Activated CD8-positive, alpha-beta T cell treated with anti-CD3 and anti-CD28 coated beads, Interleukin-2, amount 10 ng/mL, durations not matched to agents 7 days and 5 days (primary cell): ENCODE results near the gene PLA2G10. TPM values are rescaled to one million over a fixed set of nuclear protein-coding genes. Genes with fewer than 3 reads are reported as not detected.
"Not testable (repeated sequence)": the region's sequence is repeated elsewhere in the genome, so short reads cannot be mapped to it uniquely, and the experiment has no call there.

ENCODE experiments used
- ATAC-seq: fragments of 150-1000 bp; cut with Tn5 transposase; one replicate; pipeline ENCODE4 v1.10.0; 2021; ENCODE audit warnings: moderate library complexity
- CTCF ChIA-PET: fragments of 350-600 bp; sonication (Branson Sonifier 250); formaldehyde crosslinking; loops from one replicate; lab custom pipeline; 2021; ENCODE audit warnings: antibody characterized with exemption; lab: Charles Lee
- POLR2A ChIA-PET: fragments of 350-600 bp; sonication (Branson Sonifier 250); formaldehyde crosslinking; loops from one replicate; lab custom pipeline; 2021; ENCODE audit warnings: antibody characterized with exemption; lab: Charles Lee
- DNase-seq: peaks from one replicate; pipeline ENCODE4 v3.0.0-alpha.2; 2020
- H3K27ac Mint-ChIP-seq: one replicate; pipeline ENCODE4 v1.8.0; 2021; ENCODE audit warnings: mild to moderate bottlenecking, mixed read lengths
- H3K27me3 Mint-ChIP-seq: one replicate; pipeline ENCODE4 v1.8.0; 2021; ENCODE audit warnings: low read depth, mixed read lengths
- H3K36me3 Mint-ChIP-seq: one replicate; pipeline ENCODE4 v1.8.0; 2021; ENCODE audit warnings: low read depth, mixed read lengths
- H3K4me1 Mint-ChIP-seq: one replicate; pipeline ENCODE4 v1.8.0; 2021; ENCODE audit warnings: low read depth, mixed read lengths
- H3K4me3 Mint-ChIP-seq: one replicate; pipeline ENCODE4 v1.8.0; 2021; ENCODE audit warnings: mild to moderate bottlenecking, mixed read lengths
- H3K9me3 Mint-ChIP-seq: one replicate; pipeline ENCODE4 v1.8.0; 2022; ENCODE audit warnings: mixed read lengths; ENCODE audit not compliant: insufficient read depth
- total RNA-seq, 2 experiments: library from RNA; stranded (reverse); gene quantifications; one replicate each; pipeline ENCODE4 v1.2.3, GENCODE V29; 2021

Gene PLA2G10
- total RNA-seq: not detected

- H3K36me3 Mint-ChIP-seq, H3K4me3 Mint-ChIP-seq, H3K27ac Mint-ChIP-seq, ATAC-seq, H3K27me3 Mint-ChIP-seq, POLR2A ChIA-PET, CTCF ChIA-PET, H3K9me3 Mint-ChIP-seq, DNase-seq, H3K4me1 Mint-ChIP-seq: not testable (repeated sequence)
Observed at GRCh38 chr16:14694129-14694528, at the start of gene PLA2G10. Gene PLA2G10, minus strand, starts transcription at chr16:14694308. Its CDS starts 79 bp downstream, at chr16:14694229.

GRCh38 chr16:14742273-14743128, 48.4 kb upstream of the PLA2G10 start, which contains the start of gene NPIPA2:
Gene NPIPA2, plus strand, starts transcription at chr16:14742533. Its CDS starts 5,533 bp downstream, at chr16:14748066.
- H3K36me3 Mint-ChIP-seq, H3K27me3 Mint-ChIP-seq, H3K4me1 Mint-ChIP-seq, H3K27ac Mint-ChIP-seq, H3K4me3 Mint-ChIP-seq, CTCF ChIA-PET, POLR2A ChIA-PET, H3K9me3 Mint-ChIP-seq, DNase-seq: not testable (repeated sequence)
- ATAC-seq: peak; percentile 100

GRCh38 chr16:14741794-14742193, 47.7 kb upstream of the PLA2G10 start:
- H3K27me3 Mint-ChIP-seq, H3K9me3 Mint-ChIP-seq, H3K27ac Mint-ChIP-seq, H3K4me1 Mint-ChIP-seq, POLR2A ChIA-PET, H3K4me3 Mint-ChIP-seq, DNase-seq, H3K36me3 Mint-ChIP-seq, CTCF ChIA-PET: not testable (repeated sequence)
- ATAC-seq: peak; percentile 12

- DNase-seq, CTCF ChIA-PET, H3K4me1 Mint-ChIP-seq, ATAC-seq, H3K27me3 Mint-ChIP-seq, POLR2A ChIA-PET, H3K4me3 Mint-ChIP-seq, H3K9me3 Mint-ChIP-seq, H3K27ac Mint-ChIP-seq, H3K36me3 Mint-ChIP-seq: not testable (repeated sequence)
Observed at GRCh38 chr16:14740832-14741385, 46.8 kb upstream of the PLA2G10 start.

GRCh38 chr16:14733233-14733632, 39.1 kb upstream of the PLA2G10 start:
- H3K9me3 Mint-ChIP-seq, POLR2A ChIA-PET, H3K4me3 Mint-ChIP-seq, CTCF ChIA-PET, H3K27me3 Mint-ChIP-seq, ATAC-seq, DNase-seq, H3K36me3 Mint-ChIP-seq, H3K27ac Mint-ChIP-seq, H3K4me1 Mint-ChIP-seq: not testable (repeated sequence)

GRCh38 chr16:14703156-14704011, 9.3 kb upstream of the PLA2G10 start, which contains the start of gene NPIPA3:
Gene NPIPA3, plus strand, starts transcription at chr16:14703411. Its CDS starts 5,533 bp downstream, at chr16:14708944.
- peak; percentile 99 for ATAC-seq
- POLR2A ChIA-PET, H3K4me1 Mint-ChIP-seq, H3K27ac Mint-ChIP-seq, H3K36me3 Mint-ChIP-seq, DNase-seq, H3K27me3 Mint-ChIP-seq, H3K9me3 Mint-ChIP-seq, CTCF ChIA-PET, H3K4me3 Mint-ChIP-seq: not testable (repeated sequence)

- H3K27me3 Mint-ChIP-seq, CTCF ChIA-PET, H3K36me3 Mint-ChIP-seq, DNase-seq, ATAC-seq, H3K4me3 Mint-ChIP-seq, H3K9me3 Mint-ChIP-seq, H3K27ac Mint-ChIP-seq, POLR2A ChIA-PET, H3K4me1 Mint-ChIP-seq: not testable (repeated sequence)
Observed at GRCh38 chr16:14702672-14703071, 8.6 kb upstream of the PLA2G10 start.

- POLR2A ChIA-PET, DNase-seq, H3K27me3 Mint-ChIP-seq, H3K4me1 Mint-ChIP-seq, H3K4me3 Mint-ChIP-seq, H3K9me3 Mint-ChIP-seq, H3K36me3 Mint-ChIP-seq, H3K27ac Mint-ChIP-seq, ATAC-seq, CTCF ChIA-PET: not testable (repeated sequence)
Observed at GRCh38 chr16:14701859-14702258, 7.8 kb upstream of the PLA2G10 start.

GRCh38 chr16:14685870-14686793, 8.0 kb downstream of the PLA2G10 start:
- ATAC-seq, CTCF ChIA-PET, H3K27ac Mint-ChIP-seq, H3K4me3 Mint-ChIP-seq, H3K36me3 Mint-ChIP-seq, DNase-seq, POLR2A ChIA-PET, H3K4me1 Mint-ChIP-seq, H3K27me3 Mint-ChIP-seq, H3K9me3 Mint-ChIP-seq: not testable (repeated sequence)

- DNase-seq: no peak
- CTCF ChIA-PET: no interaction called here
- no peaks in the 10 kb centered on the region for H3K9me3 Mint-ChIP-seq
- POLR2A ChIA-PET: no interaction called here
- no peak overlapping the region for H3K27ac Mint-ChIP-seq
- no peak overlapping the region for H3K4me3 Mint-ChIP-seq
- no peak for ATAC-seq
- H3K4me1 Mint-ChIP-seq: no peaks in the 10 kb centered on the region
- H3K27me3 Mint-ChIP-seq: no peaks in the 10 kb centered on the region
- no peaks in the 10 kb centered on the region for H3K36me3 Mint-ChIP-seq
Observed at GRCh38 chr16:14682121-14682520, 12.0 kb downstream of the PLA2G10 start.

GRCh38 chr16:14681115-14681514, 13.0 kb downstream of the PLA2G10 start:
- Mint-ChIP-seq H3K36me3 (no peaks in the 10 kb centered on the region), H3K4me3 (no peak overlapping the region), H3K9me3 (no peaks in the 10 kb centered on the region), H3K4me1 (no peaks in the 10 kb centered on the region), H3K27me3 (peaks cover 2% of the 10 kb centered on the region), H3K27ac (no peak overlapping the region)
- ChIA-PET POLR2A (no interaction called here), CTCF (no interaction called here)
- no peak for ATAC-seq
- DNase-seq: no peak
